CD14-positive monocyte (primary cell): Measurements from ENCODE around the gene GREB1. TPM values are rescaled to one million over a fixed set of nuclear protein-coding genes. Genes with fewer than 3 reads are reported as not detected.

Experiments
- DNase-seq, 3 donors: peaks; one replicate each; pipeline ENCODE4 v3.0.0-alpha.2; 2011 to 2022
- H2AFZ ChIP-seq: 2 replicates; pipeline ENCODE4 v1.6.0; 2012; ENCODE audit warnings: mild to moderate bottlenecking, low read depth, low read length, inconsistent platforms; ENCODE audit not compliant: insufficient read depth, poor library complexity, severe bottlenecking
- H3K27ac ChIP-seq, 2 donors: 1 replicate in 1 of 2; 2 replicates in 1 of 2; pipeline ENCODE4 v1.5.1; 2012 to 2013; ENCODE audit warnings: low read length in 2 of 2, control low read depth in 1 of 2, inconsistent platforms in 1 of 2, low read depth in 1 of 2, mild to moderate bottlenecking in 1 of 2
- H3K27me3 ChIP-seq, 2 donors: one replicate each; pipeline versions ENCODE4 v1.6.0 to v1.6.1; 2011 to 2013; ENCODE audit warnings: low read length in 2 of 2; ENCODE audit not compliant: control insufficient read depth in 2 of 2, insufficient read depth in 2 of 2
- H3K36me3 ChIP-seq, 2 donors: replicated peaks in 1 of 2; 1 replicate in 1 of 2; 2 replicates in 1 of 2; pipeline versions ENCODE4 v1.5.1 to v1.6.1; 2012 to 2013; ENCODE audit warnings: low read length in 2 of 2, control low read depth in 1 of 2, inconsistent platforms in 1 of 2, mild to moderate bottlenecking in 1 of 2; ENCODE audit not compliant: insufficient read depth in 2 of 2, control insufficient read depth in 1 of 2
- H3K4me1 ChIP-seq, 2 donors: 1 replicate in 1 of 2; 2 replicates in 1 of 2; pipeline versions ENCODE4 v1.5.1 to v1.6.1; 2012 to 2013; ENCODE audit warnings: low read length in 2 of 2, control low read depth in 1 of 2, inconsistent platforms in 1 of 2, mild to moderate bottlenecking in 1 of 2, moderate library complexity in 1 of 2; ENCODE audit not compliant: insufficient read depth in 2 of 2, control insufficient read depth in 1 of 2
- H3K4me2 ChIP-seq: replicated peaks from 2 replicates; pipeline ENCODE3; 2012; ENCODE audit warnings: low read length, moderate library complexity, mild to moderate bottlenecking; ENCODE audit not compliant: poor library complexity, severe bottlenecking; ENCODE audit errors: extremely low read depth
- H3K4me3 ChIP-seq, 3 experiments: fragments of 200-600 bp in 1 of 3; sonication (generic) in 1 of 3; replicated peaks in 1 of 3; 1 replicate in 2 of 3; 2 replicates in 1 of 3; pipeline ENCODE4 v1.5.1; 2011 to 2013; ENCODE audit warnings: low read length in 3 of 3, mild to moderate bottlenecking in 3 of 3, control low read depth in 2 of 3, low read depth in 2 of 3, inconsistent platforms in 1 of 3, moderate library complexity in 1 of 3
- H3K79me2 ChIP-seq: 2 replicates; pipeline ENCODE4 v1.6.0; 2012; ENCODE audit warnings: mild to moderate bottlenecking, control low read depth, inconsistent platforms, low read length, moderate library complexity; ENCODE audit not compliant: insufficient read depth
- H3K9ac ChIP-seq: 2 replicates; pipeline ENCODE4 v1.6.0; 2017; ENCODE audit warnings: low read length, mild to moderate bottlenecking; ENCODE audit not compliant: insufficient read depth, poor library complexity, severe bottlenecking
- H3K9me3 ChIP-seq, 2 donors: replicated peaks in 1 of 2; 1 replicate in 1 of 2; 2 replicates in 1 of 2; pipeline versions ENCODE4 v1.5.1 to v1.6.1; 2012 to 2013; ENCODE audit warnings: low read length in 2 of 2, control low read depth in 1 of 2; ENCODE audit not compliant: control insufficient read depth in 1 of 2, insufficient read depth in 1 of 2
- H4K20me1 ChIP-seq: 2 replicates; pipeline ENCODE4 v1.6.0; 2012; ENCODE audit warnings: mild to moderate bottlenecking, low read length, control low read depth, moderate library complexity; ENCODE audit not compliant: insufficient read depth
- H3K27ac Mint-ChIP-seq, 7 donors: one replicate each; pipeline ENCODE4 v1.8.0; 2020; ENCODE audit warnings: mild to moderate bottlenecking in 7 of 7, mixed read lengths in 7 of 7, moderate library complexity in 6 of 7, inconsistent platforms in 2 of 7
- H3K27me3 Mint-ChIP-seq, 3 donors: one replicate each; pipeline ENCODE4 v1.8.0; 2021 to 2022; ENCODE audit warnings: low read depth in 3 of 3, mild to moderate bottlenecking in 3 of 3, mixed read lengths in 3 of 3, moderate library complexity in 3 of 3, inconsistent platforms in 1 of 3
- H3K36me3 Mint-ChIP-seq, 2 donors: one replicate each; pipeline ENCODE4 v1.8.0; 2020; ENCODE audit warnings: mixed read lengths in 2 of 2, inconsistent platforms in 1 of 2, mild to moderate bottlenecking in 1 of 2
- H3K4me1 Mint-ChIP-seq: one replicate; pipeline ENCODE4 v1.8.0; 2020; ENCODE audit warnings: mild to moderate bottlenecking, mixed read lengths
- H3K4me3 Mint-ChIP-seq, 2 donors: one replicate each; pipeline ENCODE4 v1.8.0; 2020; ENCODE audit warnings: mild to moderate bottlenecking in 2 of 2, mixed read lengths in 2 of 2, moderate library complexity in 1 of 2
- H3K9me3 Mint-ChIP-seq, 7 donors: one replicate each; pipeline ENCODE4 v1.8.0; 2020 to 2022; ENCODE audit warnings: mixed read lengths in 7 of 7, mild to moderate bottlenecking in 6 of 7, moderate library complexity in 6 of 7, inconsistent platforms in 2 of 7
- WGBS: methylation state at CpG from one replicate; pipeline ENCODE4 v1.1.5; 2013; ENCODE audit warnings: missing lambda C conversion rate; ENCODE audit not compliant: insufficient coverage; 5-methylcytosine and 5-hydroxymethylcytosine counted together
- intact Hi-C, 2 donors: fragments of 100-400 bp; cut with micrococcal nuclease; formaldehyde crosslinking; loops; one replicate each; pipeline versions ENCODE4 v1.15.0 to v1.15.1; 2023
- polyA plus RNA-seq, 3 donors: library from polyadenylated mRNA; depleted of rRNA in 1 of 3; unstranded in 2 of 3; stranded (reverse) in 1 of 3; fragments of 300-500 nt in 2 of 3; fragments of >200 nt in 1 of 3; fragmentation: Illumina TruSeq in 2 of 3; gene quantifications; 1 replicate in 2 of 3; 2 replicates in 1 of 3; pipeline ENCODE4 v1.2.3, GENCODE V29; 2012 to 2021
- TF ChIP-seq, protein P1 (sequence below): fragments of 200-600 bp; IDR thresholded peaks from one replicate; pipeline ENCODE4 v1.8.0; 2022; ENCODE audit warnings: antibody characterized with exemption, mild to moderate bottlenecking

The GREB1 gene
- polyA plus RNA-seq, 3 donors, result not detected

DNA sequence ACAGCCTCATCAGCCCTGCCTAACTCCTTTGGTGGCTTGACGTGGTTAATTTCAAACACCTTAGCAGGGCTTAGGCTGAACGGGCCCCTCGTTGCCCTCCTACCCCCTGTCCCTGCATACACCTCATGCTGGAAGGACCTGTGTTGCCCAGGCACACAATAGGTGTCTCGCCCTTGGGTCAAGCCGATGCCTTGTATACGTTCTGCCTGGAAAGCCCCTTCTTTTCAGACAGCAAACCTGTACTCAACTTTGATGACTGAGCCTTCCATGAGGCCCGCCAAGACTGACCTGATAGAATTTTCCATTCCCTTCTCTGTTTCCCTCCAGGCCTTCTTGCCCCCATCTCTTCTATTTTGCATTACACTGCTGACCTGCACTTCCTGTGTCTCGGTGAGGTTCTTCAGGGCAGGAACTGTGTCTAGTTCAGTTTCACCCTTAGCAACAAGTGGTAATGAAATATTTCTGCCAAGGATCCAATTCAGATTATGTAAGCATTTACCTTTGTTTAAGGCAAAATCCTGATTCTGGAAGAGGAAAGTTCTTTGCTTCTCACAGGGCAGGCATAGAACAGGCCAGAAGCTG, 7.9 kb downstream of the GREB1 start:
- no peaks in the 10 kb centered on the region for H3K36me3 ChIP-seq
- H3K4me3 ChIP-seq, result no peak overlapping the region
- Mint-ChIP-seq H3K27ac (no peak overlapping the region), H3K4me1 (no peaks in the 10 kb centered on the region), H3K9me3 (no peaks in the 10 kb centered on the region), H3K27me3 (peaks cover 13 to 43% (median 27%) of the 10 kb centered on the region in 3 donors), H3K36me3 (no peaks in the 10 kb centered on the region), H3K4me3 (no peak overlapping the region)
- no peak overlapping the region for H2AFZ ChIP-seq
- H3K27me3 ChIP-seq, result peaks cover 0 to 7% of the 10 kb centered on the region in 2 donors
- H3K79me2 ChIP-seq, result no peaks in the 10 kb centered on the region
- 78% methylated on average over 7 of the region's 8 CpGs for WGBS
- no peak for DNase-seq
- no peaks in the 10 kb centered on the region for H3K4me1 ChIP-seq
- no peak overlapping the region for H3K27ac ChIP-seq
- H4K20me1 ChIP-seq, result no peaks in the 10 kb centered on the region
- TF ChIP-seq, protein P1, sequence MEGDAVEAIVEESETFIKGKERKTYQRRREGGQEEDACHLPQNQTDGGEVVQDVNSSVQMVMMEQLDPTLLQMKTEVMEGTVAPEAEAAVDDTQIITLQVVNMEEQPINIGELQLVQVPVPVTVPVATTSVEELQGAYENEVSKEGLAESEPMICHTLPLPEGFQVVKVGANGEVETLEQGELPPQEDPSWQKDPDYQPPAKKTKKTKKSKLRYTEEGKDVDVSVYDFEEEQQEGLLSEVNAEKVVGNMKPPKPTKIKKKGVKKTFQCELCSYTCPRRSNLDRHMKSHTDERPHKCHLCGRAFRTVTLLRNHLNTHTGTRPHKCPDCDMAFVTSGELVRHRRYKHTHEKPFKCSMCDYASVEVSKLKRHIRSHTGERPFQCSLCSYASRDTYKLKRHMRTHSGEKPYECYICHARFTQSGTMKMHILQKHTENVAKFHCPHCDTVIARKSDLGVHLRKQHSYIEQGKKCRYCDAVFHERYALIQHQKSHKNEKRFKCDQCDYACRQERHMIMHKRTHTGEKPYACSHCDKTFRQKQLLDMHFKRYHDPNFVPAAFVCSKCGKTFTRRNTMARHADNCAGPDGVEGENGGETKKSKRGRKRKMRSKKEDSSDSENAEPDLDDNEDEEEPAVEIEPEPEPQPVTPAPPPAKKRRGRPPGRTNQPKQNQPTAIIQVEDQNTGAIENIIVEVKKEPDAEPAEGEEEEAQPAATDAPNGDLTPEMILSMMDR, result no peak
- H3K9ac ChIP-seq, result no peak overlapping the region
- no peak overlapping the region for H3K4me2 ChIP-seq
- intact Hi-C loops, result no loop called here
- no peaks in the 10 kb centered on the region for H3K9me3 ChIP-seq

DNA sequence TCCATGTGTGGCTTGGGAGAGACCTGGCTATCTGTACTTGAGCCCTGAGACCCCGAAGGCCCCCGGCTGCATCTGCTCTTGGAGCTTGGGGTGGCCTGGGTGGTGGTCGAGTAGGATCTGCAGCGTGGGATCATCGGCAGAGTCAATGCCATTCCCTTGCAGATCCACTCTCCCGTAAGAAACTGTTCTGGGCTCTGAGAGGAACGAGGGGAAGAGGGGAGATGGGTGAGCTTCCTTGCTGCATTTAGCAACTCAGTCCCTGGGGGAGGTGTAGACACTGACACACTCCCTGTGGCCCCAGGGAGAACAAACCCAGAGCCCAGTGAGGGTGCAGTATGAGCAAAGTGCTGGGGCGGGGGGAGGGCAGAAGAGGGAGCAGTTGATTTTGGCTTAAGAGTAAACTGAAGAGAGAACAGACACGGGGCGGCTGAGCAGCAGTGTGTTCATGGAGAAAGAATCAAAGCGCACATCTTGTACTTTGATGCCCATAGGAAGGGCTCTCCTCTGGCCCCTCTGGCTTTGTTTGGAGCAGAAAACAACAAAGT, 8.5 kb downstream of the GREB1 start:
- 75% methylated on average over 9 of the region's 11 CpGs for WGBS
- no peak overlapping the region for H3K27ac ChIP-seq
- DNase-seq, result no peak
- Mint-ChIP-seq H3K9me3 (no peaks in the 10 kb centered on the region), H3K4me3 (no peak overlapping the region), H3K27ac (no peak overlapping the region), H3K36me3 (no peaks in the 10 kb centered on the region), H3K4me1 (no peaks in the 10 kb centered on the region), H3K27me3 (peaks cover 9 to 38% (median 23%) of the 10 kb centered on the region in 3 donors)
- no peak overlapping the region for H3K4me3 ChIP-seq
- H3K79me2 ChIP-seq, result no peaks in the 10 kb centered on the region
- TF ChIP-seq, protein P1, result no peak
- no peak overlapping the region for H2AFZ ChIP-seq
- H3K27me3 ChIP-seq, result peaks cover 0 to 7% of the 10 kb centered on the region in 2 donors
- no peaks in the 10 kb centered on the region for H3K4me1 ChIP-seq
- intact Hi-C loops, result no loop called here
- H3K9ac ChIP-seq, result no peak overlapping the region
- no peaks in the 10 kb centered on the region for H3K36me3 ChIP-seq
- no peaks in the 10 kb centered on the region for H3K9me3 ChIP-seq
- no peaks in the 10 kb centered on the region for H4K20me1 ChIP-seq
- H3K4me2 ChIP-seq, result no peak overlapping the region
